GM10248 (cell line): ENCODE measurements around the gene SORL1.

Source experiments
- CTCF ChIA-PET: fragments of 300-600 bp; sonication (Branson Sonifier 250); formaldehyde crosslinking; extraction: SDS; loops from one replicate; lab custom pipeline; 2021; ENCODE audit warnings: antibody characterized with exemption; lab: Yijun Ruan, JAX
- POLR2A ChIA-PET: fragments of 350-650 bp; sonication (Branson Sonifier 250); formaldehyde crosslinking; extraction: SDS; loops from one replicate; lab custom pipeline; 2020; ENCODE audit warnings: antibody characterized with exemption; lab: Yijun Ruan, JAX
- DNase-seq: peaks from one replicate; pipeline ENCODE4 v3.0.0; 2012; ENCODE audit errors: extremely low spot score
- CTCF ChIP-seq: IDR thresholded peaks from 2 replicates; pipeline ENCODE4 v1.5.1; 2012; ENCODE audit warnings: mild to moderate bottlenecking, low read depth; ENCODE audit errors: extremely low read depth, missing control alignments, control extremely low read depth

The SORL1 gene

GRCh38 chr11:121574801-121575200, 122.7 kb downstream of the SORL1 start:
- ChIA-PET POLR2A (no interaction called here), CTCF (no interaction called here)
- no peak for TF ChIP-seq CTCF
- DNase-seq, result no peak

- CTCF ChIA-PET, result interaction anchor here (0.9 to 2.1 kb wide), 2 partner anchors 9 to 20 kb away, joined by 3 to 7 read pairs; no protein-coding TSS in a partner anchor
- no peak for TF ChIP-seq CTCF
- peak; percentile 42 for DNase-seq
- POLR2A ChIA-PET, result interaction anchor here (0.6 kb wide), 1 partner anchor 108 kb away, joined by 3 read pairs; no protein-coding TSS in a partner anchor
These were observed 123.3 kb downstream of the SORL1 start for GRCh38 chr11:121575250-121575962.

GRCh38 chr11:121575963-121576290, 123.8 kb downstream of the SORL1 start:
- POLR2A ChIA-PET, result interaction anchor here (0.6 kb wide), 1 partner anchor 109 kb away, joined by 3 read pairs; no protein-coding TSS in a partner anchor
- CTCF ChIA-PET, result interaction anchor here (0.9 to 2.1 kb wide), 3 partner anchors 10 to 127 kb away, joined by 3 to 7 read pairs (median 3); no protein-coding TSS in a partner anchor
- TF ChIP-seq CTCF, result no peak
- DNase-seq, result no peak

GRCh38 chr11:121576531-121576930, 124.4 kb downstream of the SORL1 start:
- CTCF ChIA-PET, result interaction anchor here (1.0 to 2.1 kb wide), 3 partner anchors 10 to 330 kb away, joined by 3 to 7 read pairs (median 3); no protein-coding TSS in a partner anchor
- no peak for TF ChIP-seq CTCF

GRCh38 chr11:121577106-121577848, 125.2 kb downstream of the SORL1 start:
- ChIA-PET POLR2A (no interaction called here), CTCF (interaction anchor here (0.8 to 2.1 kb wide), 4 partner anchors 11 to 330 kb away, joined by 3 to 7 read pairs (median 3); no protein-coding TSS in a partner anchor)
- TF ChIP-seq CTCF, result no peak
- no peak for DNase-seq

More at GRCh38 chr11:121576531-121576930, 124.4 kb downstream of the SORL1 start:
- POLR2A ChIA-PET, result no interaction called here
- DNase-seq, result no peak

GRCh38 chr11:121578251-121578976, 126.3 kb downstream of the SORL1 start:
- ChIA-PET CTCF (no interaction called here), POLR2A (no interaction called here)
- TF ChIP-seq CTCF, result no peak
- DNase-seq, result no peak
